GM21528 (cell line): Measurements from ENCODE around the gene KANSL1.

Experiments used
- ATAC-seq: cut with Tn5 transposase; IDR thresholded peaks from one replicate; pipeline ENCODE4 v1.9.1; 2021; ENCODE audit warnings: mild to moderate bottlenecking, moderate library complexity; ENCODE audit not compliant: unreplicated experiment, low FRiP score

Gene KANSL1

GRCh38 chr17:45992175-45992574 is 201.1 kb downstream of the KANSL1 start:
- ATAC-seq: no peak

DNA sequence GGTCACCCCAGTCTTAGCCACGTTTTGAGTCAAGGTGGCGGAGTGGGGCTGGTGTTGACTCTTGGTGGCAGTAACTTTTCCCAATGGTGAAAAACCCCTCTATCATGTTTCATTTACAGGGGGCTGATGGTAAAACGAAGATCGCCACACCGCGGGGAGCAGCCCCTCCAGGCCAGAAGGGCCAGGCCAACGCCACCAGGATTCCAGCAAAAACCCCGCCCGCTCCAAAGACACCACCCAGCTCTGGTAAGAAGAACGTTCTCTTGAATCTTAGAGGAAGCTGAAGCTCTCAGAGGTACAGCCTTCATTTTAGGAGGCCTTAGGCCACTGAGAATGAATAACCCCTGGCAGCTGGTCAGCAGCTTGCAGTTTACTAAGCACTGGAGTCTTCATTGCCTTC is 201.9 kb downstream of the KANSL1 start:
- ATAC-seq: no peak

- no peak for ATAC-seq
Measured at GRCh38 chr17:45990886-45991285, 202.3 kb downstream of the KANSL1 start.

- no peak for ATAC-seq
Measured at GRCh38 chr17:45989759-45990158, 203.5 kb downstream of the KANSL1 start.

- no peak for ATAC-seq
Measured at GRCh38 chr17:45987706-45988105, 205.5 kb downstream of the KANSL1 start.

DNA sequence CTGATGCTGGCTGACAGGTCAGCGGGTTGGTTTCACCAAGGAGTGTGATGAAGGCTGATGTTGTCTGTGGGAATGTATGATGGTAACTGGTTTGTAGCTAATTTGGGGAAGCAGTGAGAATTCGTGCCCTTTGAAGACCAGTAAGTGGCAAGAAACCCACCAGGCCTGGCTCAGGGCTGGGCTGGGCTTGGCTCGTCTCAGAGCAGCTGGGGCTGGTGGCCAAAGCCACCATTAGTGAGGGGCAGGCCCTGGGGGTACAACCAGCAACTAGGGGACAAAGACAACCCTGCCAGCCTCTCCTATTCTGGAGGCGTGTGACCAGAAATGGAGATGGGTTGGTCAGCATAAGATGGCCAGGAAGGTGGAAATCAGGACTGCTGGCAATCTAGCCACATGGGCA is 207.2 kb downstream of the KANSL1 start:
- ATAC-seq: no peak

GRCh38 chr17:45985447-45985846 is 207.8 kb downstream of the KANSL1 start:
- ATAC-seq: no peak

GRCh38 chr17:45984368-45984767 is 208.9 kb downstream of the KANSL1 start:
- ATAC-seq: no peak

DNA sequence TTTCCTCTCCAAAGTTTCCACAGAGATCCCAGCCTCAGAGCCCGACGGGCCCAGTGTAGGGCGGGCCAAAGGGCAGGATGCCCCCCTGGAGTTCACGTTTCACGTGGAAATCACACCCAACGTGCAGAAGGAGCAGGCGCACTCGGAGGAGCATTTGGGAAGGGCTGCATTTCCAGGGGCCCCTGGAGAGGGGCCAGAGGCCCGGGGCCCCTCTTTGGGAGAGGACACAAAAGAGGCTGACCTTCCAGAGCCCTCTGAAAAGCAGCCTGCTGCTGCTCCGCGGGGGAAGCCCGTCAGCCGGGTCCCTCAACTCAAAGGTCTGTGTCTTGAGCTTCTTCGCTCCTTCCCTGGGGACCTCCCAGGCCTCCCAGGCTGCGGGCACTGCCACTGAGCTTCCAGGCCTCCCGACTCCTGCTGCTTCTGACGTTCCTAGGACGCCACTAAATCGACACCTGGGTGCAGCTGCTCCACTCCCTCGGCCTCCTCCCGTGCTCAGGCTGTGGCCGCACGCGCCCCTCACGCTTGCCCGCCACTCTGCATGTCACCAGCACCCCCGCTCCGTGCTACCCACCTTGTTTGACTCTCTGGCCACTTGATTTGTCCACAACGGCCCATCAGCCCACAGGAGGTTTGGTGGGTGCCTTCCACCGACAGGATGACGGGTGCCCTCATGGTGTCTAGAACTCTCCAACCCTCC is 209.5 kb downstream of the KANSL1 start:
- ATAC-seq: no peak

- ATAC-seq: no peak
Measured at GRCh38 chr17:45982791-45983613, 210.2 kb downstream of the KANSL1 start.

GRCh38 chr17:45981306-45981705 is 211.9 kb downstream of the KANSL1 start:
- ATAC-seq: no peak

- ATAC-seq: no peak
Measured at GRCh38 chr17:45980855-45981254, 212.4 kb downstream of the KANSL1 start.
